ENCODE measurements around the gene CREB3.

DNA sequence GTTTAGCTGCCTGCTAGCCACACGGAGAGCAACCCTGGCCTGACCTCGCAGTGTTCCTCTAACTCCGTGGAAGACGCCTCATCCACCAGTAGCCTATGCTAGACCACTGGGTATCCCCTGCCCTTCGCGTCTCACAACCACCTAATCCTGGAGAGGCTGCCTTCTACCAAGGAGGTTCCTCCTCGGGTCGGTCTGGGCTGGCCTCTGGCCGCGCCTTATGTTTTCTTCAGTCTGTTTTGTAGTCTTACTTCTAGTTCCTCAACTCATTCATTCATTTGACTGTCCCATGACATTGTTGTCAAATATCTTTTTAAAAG is 41.2 kb upstream of the CREB3 start:
- TF ChIP-seq, protein P1, sequence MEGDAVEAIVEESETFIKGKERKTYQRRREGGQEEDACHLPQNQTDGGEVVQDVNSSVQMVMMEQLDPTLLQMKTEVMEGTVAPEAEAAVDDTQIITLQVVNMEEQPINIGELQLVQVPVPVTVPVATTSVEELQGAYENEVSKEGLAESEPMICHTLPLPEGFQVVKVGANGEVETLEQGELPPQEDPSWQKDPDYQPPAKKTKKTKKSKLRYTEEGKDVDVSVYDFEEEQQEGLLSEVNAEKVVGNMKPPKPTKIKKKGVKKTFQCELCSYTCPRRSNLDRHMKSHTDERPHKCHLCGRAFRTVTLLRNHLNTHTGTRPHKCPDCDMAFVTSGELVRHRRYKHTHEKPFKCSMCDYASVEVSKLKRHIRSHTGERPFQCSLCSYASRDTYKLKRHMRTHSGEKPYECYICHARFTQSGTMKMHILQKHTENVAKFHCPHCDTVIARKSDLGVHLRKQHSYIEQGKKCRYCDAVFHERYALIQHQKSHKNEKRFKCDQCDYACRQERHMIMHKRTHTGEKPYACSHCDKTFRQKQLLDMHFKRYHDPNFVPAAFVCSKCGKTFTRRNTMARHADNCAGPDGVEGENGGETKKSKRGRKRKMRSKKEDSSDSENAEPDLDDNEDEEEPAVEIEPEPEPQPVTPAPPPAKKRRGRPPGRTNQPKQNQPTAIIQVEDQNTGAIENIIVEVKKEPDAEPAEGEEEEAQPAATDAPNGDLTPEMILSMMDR (IDR thresholded peaks at IDR 0.05; ENCODE audit: low read depth, low read length): no peak
- TF ChIP-seq, protein P2, sequence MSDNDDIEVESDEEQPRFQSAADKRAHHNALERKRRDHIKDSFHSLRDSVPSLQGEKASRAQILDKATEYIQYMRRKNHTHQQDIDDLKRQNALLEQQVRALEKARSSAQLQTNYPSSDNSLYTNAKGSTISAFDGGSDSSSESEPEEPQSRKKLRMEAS (IDR thresholded peaks at IDR 0.05; ENCODE audit: low read depth, low read length): no peak
- TF ChIP-seq POLR2A (IDR thresholded peaks at IDR 0.05; ENCODE audit: extremely low read depth, insufficient read length): no peak
